Choroid plexus epithelial cell (primary cell): ENCODE measurements around the gene UBXN11.

ENCODE experiments used
- DNase-seq: peaks from one replicate; pipeline ENCODE4 v3.0.0-alpha.2; 2010; ENCODE audit warnings: low read depth
- H3K4me3 ChIP-seq: 2 replicates; pipeline ENCODE4 v1.5.1; 2011; ENCODE audit warnings: low read depth, mild to moderate bottlenecking, control low read depth, low read length, moderate library complexity
- CTCF ChIP-seq: conservative IDR thresholded peaks from 2 replicates; pipeline ENCODE4 v1.5.1; 2011; ENCODE audit warnings: low read depth, mild to moderate bottlenecking, control low read depth, inconsistent platforms, low read length, moderate library complexity

The UBXN11 gene

GRCh38 chr1:26351590-26352337, 45.3 kb upstream of the UBXN11 start:
- no peak for TF ChIP-seq CTCF
- H3K4me3 ChIP-seq, result no peak overlapping the region
- DNase-seq, result peak; percentile 39

- DNase-seq, result peak; percentile 36
- no peak overlapping the region for H3K4me3 ChIP-seq
- TF ChIP-seq CTCF, result no peak
Measured at GRCh38 chr1:26350701-26351589, 44.5 kb upstream of the UBXN11 start.

GRCh38 chr1:26350343-26350700, 43.9 kb upstream of the UBXN11 start:
- no peak overlapping the region for H3K4me3 ChIP-seq
- no peak for TF ChIP-seq CTCF
- DNase-seq, result no peak

GRCh38 chr1:26349877-26350244, 43.4 kb upstream of the UBXN11 start:
- DNase-seq, result no peak
- TF ChIP-seq CTCF, result no peak
- H3K4me3 ChIP-seq, result no peak overlapping the region

- no peak overlapping the region for H3K4me3 ChIP-seq
- TF ChIP-seq CTCF, result no peak
- peak; percentile 52 for DNase-seq
Measured at GRCh38 chr1:26349188-26349876, 42.9 kb upstream of the UBXN11 start.

GRCh38 chr1:26346274-26347033, 40.0 kb upstream of the UBXN11 start:
- no peak overlapping the region for H3K4me3 ChIP-seq
- no peak for TF ChIP-seq CTCF
- DNase-seq, result no peak
